Dendritic cell treated with granulocyte-macrophage colony-stimulating factor and Interleukin-4, amounts not matched to agents 40 ng/mL and 50 ng/mL, for 4 days (primary cell): ENCODE measurements around the gene MIA.
"Not testable (repeated sequence)": the region's sequence is repeated elsewhere in the genome, so short reads cannot be mapped to it uniquely, and the experiment has no call there.

Experiments
- H3K27ac Mint-ChIP-seq: one replicate; pipeline ENCODE4 v1.8.0; 2022; ENCODE audit warnings: mild to moderate bottlenecking, mixed read lengths
- H3K27me3 Mint-ChIP-seq: one replicate; pipeline ENCODE4 v1.8.0; 2022; ENCODE audit warnings: mild to moderate bottlenecking, mixed read lengths
- H3K36me3 Mint-ChIP-seq: one replicate; pipeline ENCODE4 v1.8.0; 2022; ENCODE audit warnings: low read depth, mixed read lengths
- H3K4me1 Mint-ChIP-seq: one replicate; pipeline ENCODE4 v1.8.0; 2022; ENCODE audit warnings: low read depth, mixed read lengths
- H3K4me3 Mint-ChIP-seq: one replicate; pipeline ENCODE4 v1.8.0; 2022; ENCODE audit warnings: mild to moderate bottlenecking, moderate library complexity, mixed read lengths
- H3K9me3 Mint-ChIP-seq: one replicate; pipeline ENCODE4 v1.8.0; 2022; ENCODE audit warnings: mixed read lengths
- intact Hi-C: fragments of 100-400 bp; cut with micrococcal nuclease; formaldehyde crosslinking; loops from one replicate; pipeline ENCODE4 v1.15.0; 2022

The MIA gene

DNA sequence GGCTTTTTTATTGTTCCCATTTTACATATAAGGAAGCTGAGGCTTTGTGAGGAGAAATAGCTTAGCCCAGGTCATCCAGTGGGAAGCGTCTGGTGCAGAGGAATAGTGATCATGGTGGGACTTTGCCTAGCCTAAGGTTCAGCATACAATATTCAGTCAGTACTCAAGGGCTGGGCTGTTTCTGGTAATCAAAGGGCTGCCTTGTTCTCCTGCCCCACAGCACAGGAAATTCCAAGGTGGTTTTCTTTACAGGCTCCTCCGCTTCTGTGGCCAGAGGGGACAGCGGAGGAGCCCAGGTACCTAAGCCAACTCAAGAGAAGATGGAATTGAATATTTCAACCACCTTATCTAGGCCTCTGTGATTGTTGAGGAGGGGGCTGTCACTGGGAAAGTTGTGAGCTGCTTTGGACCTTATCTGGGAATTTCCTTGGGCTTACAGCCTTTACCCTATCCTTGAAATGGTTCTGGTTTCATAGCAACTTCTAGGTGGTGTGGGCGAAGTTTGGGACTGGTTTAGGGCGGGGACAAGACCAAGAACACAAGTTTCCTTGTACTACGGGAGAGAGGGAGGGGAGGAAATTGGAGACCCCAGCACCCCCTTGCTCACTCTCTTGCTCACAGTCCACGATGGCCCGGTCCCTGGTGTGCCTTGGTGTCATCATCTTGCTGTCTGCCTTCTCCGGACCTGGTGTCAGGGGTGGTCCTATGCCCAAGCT, at the start of gene MIA:
MIA (plus strand) TSS at position 606 of the 716 bp plus-strand sequence; CDS start at position 628, 22 bp downstream.
- Mint-ChIP-seq H3K27me3 (no peaks in the 10 kb centered on the region), H3K4me1 (peaks cover 49% of the 10 kb centered on the region), H3K36me3 (peaks cover 50% of the 10 kb centered on the region), H3K4me3 (no peak within 1 kb of the TSS), H3K27ac (peak within 1 kb of the TSS; percentile 99), H3K9me3 (peaks cover 10% of the 10 kb centered on the region)
- intact Hi-C loops, result loop anchor here (5.0 to 10.0 kb wide), 2 partner anchors 60 to 487 kb away; partner anchors contain the start of genes COQ8B, HNRNPUL1 and ITPKC

DNA sequence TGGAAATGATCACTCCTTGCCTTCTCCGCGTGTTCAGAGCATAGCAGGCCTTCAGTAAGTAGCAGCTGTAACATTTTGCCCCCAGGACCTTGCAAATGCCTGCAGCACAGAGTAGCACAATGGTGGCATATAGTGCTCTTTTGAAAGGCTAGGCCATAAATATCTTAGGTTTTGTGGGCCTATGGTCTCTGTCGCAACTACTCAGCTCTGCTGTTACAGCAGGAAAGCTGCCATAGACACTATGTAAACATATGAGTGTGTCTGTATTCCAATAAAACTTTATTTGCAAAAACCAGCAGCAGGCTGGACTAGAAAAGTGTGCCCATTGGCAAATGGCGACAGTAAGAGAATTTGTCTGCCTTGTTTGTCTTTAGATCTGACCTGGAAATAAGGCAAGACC, 49.0 kb upstream of the MIA start:
- Mint-ChIP-seq H3K27me3 (no peaks in the 10 kb centered on the region), H3K4me3 (no peak overlapping the region), H3K36me3 (peaks cover 94% of the 10 kb centered on the region), H3K9me3 (no peaks in the 10 kb centered on the region), H3K27ac (no peak overlapping the region), H3K4me1 (peaks cover 26% of the 10 kb centered on the region)
- intact Hi-C loops, result no loop called here

DNA sequence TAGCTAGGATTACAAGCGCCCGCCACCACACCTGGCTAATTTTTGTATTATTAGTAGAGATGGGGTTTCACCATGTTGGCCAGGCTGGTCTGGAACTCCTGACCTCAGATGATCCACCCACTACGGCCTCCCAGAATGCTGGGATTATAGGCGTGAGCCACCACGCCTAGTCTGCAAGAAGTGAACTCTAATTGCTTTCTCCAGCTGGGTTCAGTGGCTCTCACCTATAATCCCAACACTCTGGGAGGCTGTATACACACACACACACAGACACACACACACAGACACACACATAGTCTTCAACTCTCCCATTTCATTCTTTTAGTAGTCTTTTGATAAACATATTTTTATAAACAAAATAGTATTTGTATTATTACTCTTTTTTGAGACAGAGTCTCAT, 45.3 kb upstream of the MIA start:
- intact Hi-C loops, H3K27me3 Mint-ChIP-seq, H3K27ac Mint-ChIP-seq, H3K9me3 Mint-ChIP-seq, H3K4me3 Mint-ChIP-seq, H3K4me1 Mint-ChIP-seq: not testable (repeated sequence)
- H3K36me3 Mint-ChIP-seq, result peaks cover 100% of the 10 kb centered on the region

DNA sequence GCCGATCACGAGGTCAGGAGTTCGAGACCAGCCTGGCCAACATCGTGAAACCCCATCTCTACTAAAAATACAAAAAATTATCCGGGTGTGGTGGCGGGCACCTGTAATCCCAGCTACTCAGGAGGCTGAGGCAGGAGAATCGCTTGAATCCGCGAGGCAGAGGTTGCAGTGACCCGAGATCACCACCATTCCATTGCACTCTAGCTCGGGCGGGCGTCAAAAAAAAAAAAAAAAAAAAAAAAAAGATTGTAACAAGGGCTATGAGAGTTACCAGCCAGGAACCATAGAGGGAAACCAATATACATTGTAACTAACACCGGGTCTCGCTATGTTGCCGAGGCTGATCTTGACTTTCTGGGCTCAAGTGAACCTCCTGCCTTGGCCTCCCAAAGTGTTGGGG, 43.0 kb upstream of the MIA start:
- H3K4me1 Mint-ChIP-seq, H3K9me3 Mint-ChIP-seq, H3K27me3 Mint-ChIP-seq, H3K27ac Mint-ChIP-seq, H3K4me3 Mint-ChIP-seq, intact Hi-C loops: not testable (repeated sequence)
- H3K36me3 Mint-ChIP-seq, result peaks cover 100% of the 10 kb centered on the region

DNA sequence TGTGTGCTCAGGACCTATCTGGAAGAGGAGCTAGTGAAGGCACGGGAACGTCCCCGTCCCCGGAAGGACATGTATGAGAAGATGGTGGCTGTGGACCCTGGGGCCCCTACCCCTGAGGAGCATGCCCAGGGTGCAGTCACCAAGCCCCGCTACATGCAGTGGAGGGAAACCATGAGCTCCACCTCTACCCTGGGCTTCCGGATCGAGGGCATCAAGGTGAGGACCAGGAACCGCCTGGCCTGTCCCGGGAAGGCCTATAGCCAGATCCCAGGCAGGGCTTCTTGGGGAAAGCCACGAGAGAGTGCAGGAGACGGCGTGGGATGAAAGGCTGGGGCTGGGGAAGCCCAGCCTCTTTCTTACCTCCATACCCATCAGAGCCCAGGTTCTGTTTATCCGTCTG, 42.2 kb upstream of the MIA start:
- Mint-ChIP-seq H3K27me3 (no peaks in the 10 kb centered on the region), H3K36me3 (peaks cover 100% of the 10 kb centered on the region), H3K27ac (no peak overlapping the region), H3K9me3 (no peaks in the 10 kb centered on the region), H3K4me1 (no peaks in the 10 kb centered on the region), H3K4me3 (no peak overlapping the region)
- intact Hi-C loops, result no loop called here

DNA sequence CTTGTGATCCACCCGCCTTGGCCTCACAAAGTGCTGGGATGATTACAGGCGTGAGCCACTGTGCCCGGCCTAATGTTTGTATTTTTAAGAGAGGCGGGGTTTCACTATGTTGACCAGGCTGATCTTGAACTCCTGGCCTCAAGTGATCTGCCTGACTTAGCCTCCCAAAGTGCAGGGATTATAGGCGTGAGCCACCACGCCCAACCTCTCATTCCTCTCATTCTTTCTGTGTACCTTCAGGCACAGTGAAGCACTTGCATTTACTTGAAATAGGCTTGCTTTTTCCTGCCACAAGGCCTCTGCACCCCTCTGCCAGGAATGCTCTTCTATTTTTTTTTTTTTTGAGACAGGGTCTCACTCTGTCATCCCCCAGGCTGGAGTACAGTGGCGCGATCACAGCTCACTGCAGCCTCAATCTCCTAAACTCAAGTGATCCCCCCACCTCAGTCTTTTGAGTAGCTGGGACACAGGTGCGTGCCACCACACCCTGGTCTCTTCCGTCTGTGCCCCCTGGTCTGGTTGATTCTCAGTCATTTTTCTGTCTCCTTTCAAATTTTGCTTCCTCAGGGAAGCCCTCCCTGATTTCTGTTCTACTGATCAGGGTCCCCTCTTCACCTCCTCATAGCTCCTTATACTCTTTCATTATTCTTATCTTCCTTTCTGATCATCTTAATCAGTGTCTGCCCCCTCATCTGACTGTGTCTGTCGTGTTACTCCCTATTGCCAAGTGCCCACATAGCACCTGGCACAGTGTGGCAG, 40.1 kb upstream of the MIA start:
- Mint-ChIP-seq H3K27ac (no peak overlapping the region), H3K4me1 (no peaks in the 10 kb centered on the region), H3K9me3 (no peaks in the 10 kb centered on the region), H3K4me3 (no peak overlapping the region), H3K27me3 (no peaks in the 10 kb centered on the region), H3K36me3 (peaks cover 100% of the 10 kb centered on the region)
- intact Hi-C loops, result no loop called here

DNA sequence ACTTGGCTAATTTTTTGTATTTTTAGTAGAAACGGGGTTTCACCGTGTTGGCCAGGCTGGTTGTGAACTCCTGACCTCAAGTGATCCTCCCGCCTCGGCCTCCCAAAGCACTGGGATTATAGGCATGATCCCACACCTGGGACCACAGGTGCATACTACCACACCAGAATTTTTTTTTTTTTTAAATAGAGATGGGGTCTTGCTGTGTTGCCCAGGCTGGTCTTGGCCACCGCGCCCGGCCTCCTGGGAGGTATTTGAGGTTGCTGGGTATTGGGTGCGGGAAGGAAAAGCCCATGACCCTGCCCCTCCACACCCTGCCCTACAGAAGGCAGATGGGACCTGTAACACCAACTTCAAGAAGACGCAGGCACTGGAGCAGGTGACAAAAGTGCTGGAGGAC, 38.7 kb upstream of the MIA start:
- no peaks in the 10 kb centered on the region for H3K9me3 Mint-ChIP-seq
- no peak overlapping the region for H3K4me3 Mint-ChIP-seq
- peaks cover 12% of the 10 kb centered on the region for H3K4me1 Mint-ChIP-seq
- no peak overlapping the region for H3K27ac Mint-ChIP-seq
- H3K27me3 Mint-ChIP-seq, result no peaks in the 10 kb centered on the region
- intact Hi-C loops, result no loop called here
- H3K36me3 Mint-ChIP-seq, result peaks cover 94% of the 10 kb centered on the region

DNA sequence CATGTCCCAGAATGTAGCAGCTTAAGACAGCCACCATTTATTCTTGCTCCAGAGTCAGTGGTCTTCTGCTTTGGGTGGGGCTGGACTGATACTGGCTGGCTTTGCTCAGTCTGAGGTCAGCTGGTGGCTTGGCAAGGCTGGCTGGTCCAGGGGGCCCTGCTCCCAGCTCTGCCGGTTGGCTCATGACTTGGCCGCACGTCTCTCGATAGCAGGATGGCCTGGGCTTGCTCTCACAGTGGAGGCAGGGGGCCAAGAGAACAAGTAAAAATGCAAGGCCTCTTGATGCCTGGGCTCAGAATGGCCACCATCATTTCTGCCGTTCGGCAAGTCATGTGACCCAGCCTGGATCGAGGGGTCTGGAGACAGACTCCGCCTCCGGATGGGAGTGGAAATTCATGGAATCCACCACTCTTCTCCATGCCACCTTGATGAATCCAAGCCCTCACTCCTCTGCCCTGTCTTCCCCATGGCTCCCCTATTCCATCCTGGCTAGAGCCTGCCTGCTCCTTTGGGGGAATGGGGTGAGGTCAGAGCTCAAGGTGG, 38.1 kb upstream of the MIA start:
- H3K4me1 Mint-ChIP-seq, result peaks cover 17% of the 10 kb centered on the region

DNA sequence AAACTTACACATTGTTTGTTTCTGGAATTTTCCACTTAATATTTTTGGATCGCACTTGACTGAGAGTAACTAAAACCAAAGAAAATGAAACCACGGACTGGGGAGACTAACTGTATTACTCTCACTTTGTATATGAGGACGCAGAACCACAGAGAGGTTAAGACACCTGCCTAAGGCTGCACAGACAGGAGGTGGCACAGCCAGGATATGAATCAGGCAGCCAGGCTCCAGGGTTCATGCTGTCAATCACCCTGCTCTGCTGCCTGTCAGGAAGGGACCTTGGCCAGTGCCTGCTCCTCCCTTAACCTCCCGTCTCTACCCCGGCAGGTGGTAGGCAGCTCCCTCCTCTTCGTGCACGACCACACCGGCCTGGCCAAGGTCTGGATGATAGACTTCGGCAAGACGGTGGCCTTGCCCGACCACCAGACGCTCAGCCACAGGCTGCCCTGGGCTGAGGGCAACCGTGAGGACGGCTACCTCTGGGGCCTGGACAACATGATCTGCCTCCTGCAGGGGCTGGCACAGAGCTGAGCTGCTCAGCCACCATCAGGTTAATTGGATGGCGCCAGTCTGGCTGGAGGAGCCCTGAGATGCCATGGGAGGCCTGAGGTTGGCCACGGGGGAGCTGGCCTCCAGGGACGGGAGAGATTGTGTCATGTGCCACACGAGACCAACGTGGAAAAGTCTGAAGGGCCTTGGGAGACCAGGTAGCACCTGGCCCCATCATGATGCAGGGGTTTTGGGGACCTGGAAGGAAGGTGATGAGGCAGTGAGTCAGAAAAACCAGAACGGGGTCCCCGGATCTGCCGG, 36.1 kb upstream of the MIA start:
- Mint-ChIP-seq H3K4me3 (no peak overlapping the region), H3K27me3 (no peaks in the 10 kb centered on the region), H3K27ac (no peak overlapping the region), H3K4me1 (peaks cover 19% of the 10 kb centered on the region), H3K36me3 (peaks cover 89% of the 10 kb centered on the region), H3K9me3 (no peaks in the 10 kb centered on the region)
- intact Hi-C loops, result no loop called here

More for the DNA sequence above, 38.1 kb upstream of the MIA start:
- Mint-ChIP-seq H3K27me3 (no peaks in the 10 kb centered on the region), H3K4me3 (no peak overlapping the region), H3K36me3 (peaks cover 90% of the 10 kb centered on the region), H3K27ac (no peak overlapping the region), H3K9me3 (no peaks in the 10 kb centered on the region)
- intact Hi-C loops, result no loop called here

DNA sequence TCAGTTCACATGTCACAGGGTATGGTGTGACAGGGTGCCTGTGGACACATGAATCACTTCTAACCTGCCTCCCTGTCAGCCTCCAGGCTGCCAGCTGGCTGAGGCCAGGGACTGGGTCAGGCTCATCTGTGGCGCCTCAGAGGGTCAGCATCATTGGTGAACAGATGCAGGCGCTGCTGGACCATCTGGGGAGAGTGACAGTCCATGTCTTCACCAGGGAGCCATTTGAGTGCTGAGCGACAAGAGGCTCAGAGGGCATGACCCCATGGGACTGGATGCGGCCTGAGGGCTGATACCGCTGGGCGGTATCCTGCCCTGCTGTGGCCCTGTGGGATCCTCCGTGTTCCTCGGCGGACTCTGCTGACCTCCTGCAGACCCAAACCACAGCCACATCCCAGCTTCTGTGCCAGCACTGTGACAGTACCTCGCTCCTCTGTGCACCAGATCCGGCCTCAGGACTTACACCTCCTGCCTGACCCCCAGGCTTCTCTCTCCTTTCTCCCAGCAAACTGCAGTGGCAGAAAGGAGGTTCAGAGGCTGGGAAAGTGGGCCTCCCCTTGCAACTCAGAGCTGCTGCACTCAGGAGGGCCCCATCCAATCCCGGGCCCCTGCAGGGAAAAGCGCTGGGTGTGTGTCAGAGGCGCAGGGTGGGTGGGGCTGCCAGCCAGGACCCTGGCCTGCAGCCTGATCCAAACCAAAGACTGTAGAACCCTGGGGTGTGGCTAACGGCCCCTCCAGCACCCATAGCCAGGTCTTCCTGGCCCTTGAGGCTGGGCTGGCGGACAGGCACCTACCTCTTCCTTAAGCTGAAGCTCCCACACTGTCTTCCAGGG, 35.2 kb upstream of the MIA start:
- Mint-ChIP-seq H3K9me3 (no peaks in the 10 kb centered on the region), H3K27me3 (no peaks in the 10 kb centered on the region), H3K27ac (no peak overlapping the region), H3K4me3 (no peak overlapping the region), H3K36me3 (peaks cover 80% of the 10 kb centered on the region), H3K4me1 (peaks cover 26% of the 10 kb centered on the region)
- intact Hi-C loops, result no loop called here

DNA sequence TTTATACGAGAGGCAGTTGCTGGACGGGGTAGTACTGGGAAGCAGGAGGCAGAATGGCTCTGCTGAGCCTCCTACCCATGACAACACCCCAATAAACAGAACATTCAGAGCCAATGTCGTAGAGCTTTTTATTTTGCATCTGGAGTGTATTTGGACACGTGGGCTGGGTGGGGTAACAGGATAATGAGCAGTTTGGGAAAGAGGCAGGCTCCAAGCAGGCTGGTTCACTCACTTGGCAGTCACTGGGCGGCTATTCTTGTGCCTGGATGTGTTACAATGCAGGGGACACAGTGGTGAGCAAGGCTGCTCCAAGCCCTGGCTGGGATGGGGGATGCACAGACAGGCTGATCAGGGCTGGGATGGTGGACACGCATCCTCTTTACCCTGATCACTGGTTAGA, 34.6 kb upstream of the MIA start:
- H3K27me3 Mint-ChIP-seq, result no peaks in the 10 kb centered on the region
- H3K4me1 Mint-ChIP-seq, result peaks cover 31% of the 10 kb centered on the region
- peak overlapping the region; percentile 56 for H3K27ac Mint-ChIP-seq
- intact Hi-C loops, result no loop called here
- peaks cover 74% of the 10 kb centered on the region for H3K36me3 Mint-ChIP-seq
- no peak overlapping the region for H3K4me3 Mint-ChIP-seq
- no peaks in the 10 kb centered on the region for H3K9me3 Mint-ChIP-seq

DNA sequence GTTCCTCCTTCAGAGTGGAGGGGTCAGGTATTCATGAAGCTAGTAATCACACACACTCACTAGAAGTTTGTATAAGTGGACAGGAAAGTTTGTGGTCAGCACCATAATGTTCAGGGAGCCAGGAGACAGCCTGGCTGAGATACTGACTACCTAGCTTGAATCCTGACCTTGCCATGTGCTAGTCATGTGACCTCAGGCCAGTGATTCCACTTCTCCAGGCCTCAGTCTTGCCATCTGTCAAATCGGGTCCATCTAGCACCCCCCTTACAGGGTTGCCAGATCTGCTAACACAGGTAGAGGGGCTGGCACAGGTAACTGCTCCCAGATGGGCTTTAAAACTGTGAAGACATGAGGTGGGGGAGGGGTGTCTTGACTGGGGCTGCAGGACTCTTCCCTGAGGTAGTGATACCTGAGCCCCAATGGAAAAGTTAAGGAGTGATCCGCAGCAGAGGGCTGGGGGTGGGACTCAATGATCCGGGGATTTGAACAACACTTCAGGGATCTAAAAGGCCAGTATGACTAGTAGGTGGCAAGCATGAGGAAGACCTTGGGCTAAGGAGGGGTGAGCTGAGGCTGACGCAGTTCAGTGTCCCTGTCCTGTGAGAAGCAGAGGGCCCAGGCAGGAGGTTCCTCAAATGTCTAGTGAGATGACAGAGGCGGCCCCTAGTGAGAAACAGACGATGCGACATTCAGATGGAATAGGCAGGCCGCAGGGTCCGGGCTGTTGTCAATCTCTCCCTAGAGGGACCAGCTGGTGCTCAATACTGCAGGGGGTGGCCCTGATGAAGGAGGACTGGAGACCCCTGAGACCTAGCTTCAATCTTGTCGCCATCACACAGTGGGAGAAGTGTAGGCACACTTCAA, 33.6 kb upstream of the MIA start:
- no peaks in the 10 kb centered on the region for H3K27me3 Mint-ChIP-seq
- peak overlapping the region; percentile 56 for H3K27ac Mint-ChIP-seq

More for the DNA sequence above, 33.6 kb upstream of the MIA start:
- peaks cover 64% of the 10 kb centered on the region for H3K36me3 Mint-ChIP-seq
- H3K4me3 Mint-ChIP-seq, result no peak overlapping the region
- intact Hi-C loops, result no loop called here
- no peaks in the 10 kb centered on the region for H3K9me3 Mint-ChIP-seq
- peaks cover 36% of the 10 kb centered on the region for H3K4me1 Mint-ChIP-seq
